ENCODE results near the gene TMEM169. TPM values are rescaled to one million over a fixed set of nuclear protein-coding genes. Genes with fewer than 3 reads are reported as not detected.
A peak's percentile ranks its signal among the peaks of the same experiment; 100 is the strongest.

The TMEM169 gene
- total and polyA plus RNA-seq, 2 of the 13 experiments (the other 11 are each of a cell fraction or from before 2014, with no cell fraction given): 1.5 to 4.5 TPM

DNA sequence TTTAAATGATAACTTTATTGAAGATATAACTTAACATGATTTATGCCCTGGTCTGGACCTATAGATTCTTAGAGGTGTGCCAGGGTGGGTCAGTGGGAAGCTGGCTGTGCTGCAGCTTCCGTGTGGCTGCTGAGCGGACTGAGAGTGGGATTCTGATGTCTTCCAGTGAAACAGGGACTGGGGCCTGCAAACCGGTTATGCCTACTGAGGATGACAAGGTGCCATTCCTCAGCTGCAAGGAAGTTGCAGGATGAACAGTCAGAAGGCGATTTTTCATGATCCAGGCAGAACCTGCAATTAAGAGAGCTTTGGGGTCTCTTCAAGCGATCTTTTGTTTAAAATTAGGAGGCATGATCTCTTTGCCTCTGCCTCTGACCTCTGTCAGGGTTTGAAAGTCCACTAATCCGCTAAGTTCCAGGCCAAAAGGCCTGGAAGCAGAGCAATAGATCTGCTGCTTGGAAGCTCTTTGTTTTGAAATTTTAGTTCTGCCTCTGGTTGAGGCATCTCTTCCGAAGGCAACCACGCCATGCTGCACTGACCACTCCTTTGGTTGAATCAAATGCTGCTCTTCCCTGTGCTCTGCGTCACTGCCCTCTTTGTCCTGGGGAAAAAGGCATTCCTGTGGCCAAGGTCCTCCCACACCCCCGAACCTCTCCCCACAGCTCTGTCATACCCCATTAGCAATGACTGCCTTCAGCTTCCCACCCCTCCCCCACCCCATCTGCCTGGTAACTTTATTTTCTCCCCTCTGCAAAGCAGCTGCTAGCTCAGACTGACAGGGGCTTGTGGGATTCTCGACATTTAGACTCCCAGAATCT lies 2.0 kb downstream of the TMEM169 start (continued):
- TF ChIP-seq ZNF280D (CRISPR knock-in tag; IDR thresholded peaks at IDR 0.05): peak; percentile 64
- TF ChIP-seq ATF7 (IDR thresholded peaks at IDR 0.05): no peak
- TF ChIP-seq ATF7 (CRISPR knock-in tag; IDR thresholded peaks at IDR 0.05): no peak
- TF ChIP-seq SIX4 (CRISPR knock-in tag; IDR thresholded peaks at IDR 0.05): no peak
- TF ChIP-seq CREB1 (IDR thresholded peaks at IDR 0.05): peak; percentile 56; the same call in 1 of the 2 replicates
- no peak for TF ChIP-seq CREB1 (CRISPR knock-in tag; IDR thresholded peaks at IDR 0.05)
- TF ChIP-seq ZNF713 (CRISPR knock-in tag; IDR thresholded peaks at IDR 0.05): no peak
- TF ChIP-seq YY1 (IDR thresholded peaks at IDR 0.05; ENCODE audit: insufficient read depth, insufficient replicate concordance, low read depth, low read length): peak; percentile 60
- TF ChIP-seq, protein P1, sequence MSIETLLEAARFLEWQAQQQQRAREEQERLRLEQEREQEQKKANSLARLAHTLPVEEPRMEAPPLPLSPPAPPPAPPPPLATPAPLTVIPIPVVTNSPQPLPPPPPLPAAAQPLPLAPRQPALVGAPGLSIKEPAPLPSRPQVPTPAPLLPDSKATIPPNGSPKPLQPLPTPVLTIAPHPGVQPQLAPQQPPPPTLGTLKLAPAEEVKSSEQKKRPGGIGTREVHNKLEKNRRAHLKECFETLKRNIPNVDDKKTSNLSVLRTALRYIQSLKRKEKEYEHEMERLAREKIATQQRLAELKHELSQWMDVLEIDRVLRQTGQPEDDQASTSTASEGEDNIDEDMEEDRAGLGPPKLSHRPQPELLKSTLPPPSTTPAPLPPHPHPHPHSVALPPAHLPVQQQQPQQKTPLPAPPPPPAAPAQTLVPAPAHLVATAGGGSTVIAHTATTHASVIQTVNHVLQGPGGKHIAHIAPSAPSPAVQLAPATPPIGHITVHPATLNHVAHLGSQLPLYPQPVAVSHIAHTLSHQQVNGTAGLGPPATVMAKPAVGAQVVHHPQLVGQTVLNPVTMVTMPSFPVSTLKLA (IDR thresholded peaks at IDR 0.05): no peak
- peak; percentile 57 for TF ChIP-seq XRCC5 (optimal IDR thresholded peaks at IDR 0.05; ENCODE audit: low read length)
- no peak for TF ChIP-seq ZNF678 (CRISPR knock-in tag; IDR thresholded peaks at IDR 0.05)
- no peak for TF ChIP-seq JUND (CRISPR knock-in tag; IDR thresholded peaks at IDR 0.05)
- no peak for TF ChIP-seq PBX3 (CRISPR knock-in tag; IDR thresholded peaks at IDR 0.05; ENCODE audit: borderline replicate concordance)
- peak; percentile 76 for TF ChIP-seq KMT2A (CRISPR knock-in tag; IDR thresholded peaks at IDR 0.05)
- TF ChIP-seq HMG20A (CRISPR knock-in tag; IDR thresholded peaks at IDR 0.05; ENCODE audit: borderline replicate concordance): peak; percentile 20; the same call in 1 of the 2 replicates
- TF ChIP-seq ZFP36 (IDR thresholded peaks at IDR 0.05; ENCODE audit: borderline replicate concordance, low read depth, low read length, partially characterized antibody): no peak
- TF ChIP-seq LCORL (IDR thresholded peaks at IDR 0.05): no peak
- TF ChIP-seq LCORL (CRISPR knock-in tag; IDR thresholded peaks at IDR 0.05): 0 out of 2 replicates have a peak, but pooled peaks have one; percentile 53
- TF ChIP-seq, protein P2, sequence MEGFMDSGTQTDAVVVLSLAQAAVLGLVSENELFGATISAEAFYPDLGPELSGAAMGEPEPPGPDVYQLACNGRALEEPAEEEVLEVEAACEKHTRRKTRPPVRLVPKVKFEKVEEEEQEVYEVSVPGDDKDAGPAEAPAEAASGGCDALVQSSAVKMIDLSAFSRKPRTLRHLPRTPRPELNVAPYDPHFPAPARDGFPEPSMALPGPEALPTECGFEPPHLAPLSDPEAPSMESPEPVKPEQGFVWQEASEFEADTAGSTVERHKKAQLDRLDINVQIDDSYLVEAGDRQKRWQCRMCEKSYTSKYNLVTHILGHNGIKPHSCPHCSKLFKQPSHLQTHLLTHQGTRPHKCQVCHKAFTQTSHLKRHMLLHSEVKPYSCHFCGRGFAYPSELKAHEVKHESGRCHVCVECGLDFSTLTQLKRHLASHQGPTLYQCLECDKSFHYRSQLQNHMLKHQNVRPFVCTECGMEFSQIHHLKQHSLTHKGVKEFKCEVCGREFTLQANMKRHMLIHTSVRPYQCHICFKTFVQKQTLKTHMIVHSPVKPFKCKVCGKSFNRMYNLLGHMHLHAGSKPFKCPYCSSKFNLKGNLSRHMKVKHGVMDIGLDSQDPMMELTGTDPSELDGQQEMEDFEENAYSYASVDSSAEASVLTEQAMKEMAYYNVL (CRISPR knock-in tag; IDR thresholded peaks at IDR 0.05; ENCODE audit: borderline replicate concordance): peak; percentile 45; the same call in 1 of the 2 replicates
- TF ChIP-seq ZBTB7B (CRISPR knock-in tag; IDR thresholded peaks at IDR 0.05): peak; percentile 77; the same call in 1 of the 2 replicates
